GM21737 (cell line): ENCODE data around the gene TCOF1.
A peak's percentile ranks its signal among the peaks of the same experiment; 100 is the strongest.

Experiments used
- ATAC-seq: cut with Tn5 transposase; IDR thresholded peaks from one replicate; pipeline ENCODE4 v1.9.1; 2021; ENCODE audit warnings: mild to moderate bottlenecking, moderate library complexity; ENCODE audit not compliant: unreplicated experiment

TCOF1 gene

DNA sequence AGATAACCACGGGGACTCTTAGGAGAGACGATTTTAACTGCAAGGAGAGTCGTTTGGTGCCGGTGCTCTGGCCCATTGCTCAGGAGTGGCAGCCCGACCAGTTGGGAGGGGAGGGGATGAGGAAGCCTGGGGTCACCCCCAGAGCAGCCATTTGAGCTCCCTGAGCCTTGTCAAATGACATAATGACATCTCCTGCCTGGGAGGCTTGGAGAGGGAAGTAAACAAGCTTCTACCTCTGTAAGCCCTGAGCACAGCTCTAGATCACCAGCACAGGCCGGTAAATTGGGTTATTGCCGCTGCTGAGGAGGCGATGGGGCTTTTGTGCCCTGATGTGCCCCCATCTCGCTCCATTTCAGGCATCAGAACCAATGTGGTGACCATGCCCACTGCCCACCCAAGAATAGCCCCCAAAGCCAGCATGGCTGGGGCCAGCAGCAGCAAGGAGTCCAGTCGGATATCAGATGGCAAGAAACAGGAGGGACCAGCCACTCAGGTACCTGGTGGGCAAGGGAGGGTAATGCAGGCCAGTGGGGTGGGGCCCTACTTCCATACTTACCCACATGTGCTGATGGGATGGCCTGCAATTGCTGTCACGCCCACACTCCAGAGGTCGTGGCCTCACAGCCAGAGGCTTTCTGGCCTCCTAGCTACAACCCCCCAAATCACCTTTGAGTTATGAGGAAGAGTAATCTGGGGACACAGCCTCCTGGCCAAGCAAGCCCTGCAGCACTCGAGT is 32.2 kb downstream of the TCOF1 start:
- ATAC-seq = no peak

DNA sequence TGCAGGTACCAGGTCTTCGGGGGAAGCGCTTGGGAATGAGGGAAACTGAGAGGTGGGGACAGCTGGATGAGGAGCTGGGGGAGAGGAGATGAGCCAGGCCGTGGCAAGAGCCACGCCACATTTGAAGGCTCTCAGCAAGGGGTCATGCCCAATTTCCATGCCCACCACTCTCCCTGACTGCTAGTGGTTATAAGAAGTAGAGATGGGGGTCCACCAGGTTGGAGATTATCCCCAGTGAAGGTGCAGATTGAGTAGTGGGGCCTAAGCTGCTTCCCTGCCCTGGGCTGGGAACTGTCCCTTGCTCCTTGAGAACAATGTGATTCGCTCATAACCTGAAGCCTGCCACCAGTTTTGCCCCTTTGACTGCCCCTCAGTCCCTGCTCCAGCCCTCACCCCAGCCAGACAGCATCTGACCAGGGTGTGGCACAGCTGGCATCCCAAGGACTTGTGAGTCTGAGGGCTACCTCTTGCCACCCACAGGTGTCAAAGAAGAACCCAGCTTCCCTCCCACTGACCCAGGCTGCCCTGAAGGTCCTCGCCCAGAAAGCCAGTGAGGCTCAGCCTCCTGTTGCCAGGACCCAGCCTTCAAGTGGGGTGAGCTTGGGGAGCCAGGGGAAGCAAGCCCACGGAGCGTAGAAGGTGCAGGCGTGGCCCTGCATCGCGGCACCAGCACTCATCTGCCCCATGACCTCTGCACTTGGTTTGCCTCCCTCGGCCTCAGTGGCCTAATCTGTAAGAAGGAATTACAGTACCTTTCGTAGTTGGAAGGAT is 33.8 kb downstream of the TCOF1 start:
- no peak for ATAC-seq

DNA sequence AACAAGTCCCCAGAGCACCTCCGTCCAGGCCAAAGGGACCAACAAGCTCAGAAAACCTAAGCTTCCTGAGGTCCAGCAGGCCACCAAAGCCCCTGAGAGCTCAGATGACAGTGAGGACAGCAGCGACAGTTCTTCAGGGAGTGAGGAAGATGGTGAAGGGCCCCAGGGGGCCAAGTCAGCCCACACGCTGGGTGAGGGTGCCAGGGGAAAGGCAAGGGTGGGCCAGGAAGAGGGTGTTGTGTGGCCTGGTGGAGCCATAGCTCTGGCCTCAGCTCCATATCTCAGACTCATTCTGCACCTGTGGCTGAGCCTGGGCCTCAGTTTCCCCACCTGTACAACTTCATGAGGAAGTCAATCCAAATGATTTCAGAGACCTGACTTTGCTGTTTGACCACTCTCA is 34.5 kb downstream of the TCOF1 start:
- no peak for ATAC-seq

DNA sequence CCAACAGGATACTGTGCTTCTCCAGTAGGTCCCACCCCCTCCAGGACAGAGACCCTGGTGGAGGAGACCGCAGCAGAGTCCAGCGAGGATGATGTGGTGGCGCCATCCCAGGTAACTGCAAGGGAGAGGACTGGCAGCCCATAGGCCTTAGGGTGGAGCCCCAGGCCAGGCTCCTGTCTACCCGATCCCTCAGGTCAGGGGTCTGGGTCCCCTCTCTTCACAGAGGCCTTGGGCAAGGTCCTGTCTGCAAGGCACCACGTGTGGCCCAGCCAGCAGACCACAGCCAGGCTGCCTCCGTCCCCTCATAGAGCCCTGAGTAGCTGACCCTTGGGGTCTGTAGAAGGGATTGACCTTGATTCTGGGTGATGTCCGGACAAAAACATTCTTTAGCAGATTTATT is 35.2 kb downstream of the TCOF1 start:
- ATAC-seq = no peak

DNA sequence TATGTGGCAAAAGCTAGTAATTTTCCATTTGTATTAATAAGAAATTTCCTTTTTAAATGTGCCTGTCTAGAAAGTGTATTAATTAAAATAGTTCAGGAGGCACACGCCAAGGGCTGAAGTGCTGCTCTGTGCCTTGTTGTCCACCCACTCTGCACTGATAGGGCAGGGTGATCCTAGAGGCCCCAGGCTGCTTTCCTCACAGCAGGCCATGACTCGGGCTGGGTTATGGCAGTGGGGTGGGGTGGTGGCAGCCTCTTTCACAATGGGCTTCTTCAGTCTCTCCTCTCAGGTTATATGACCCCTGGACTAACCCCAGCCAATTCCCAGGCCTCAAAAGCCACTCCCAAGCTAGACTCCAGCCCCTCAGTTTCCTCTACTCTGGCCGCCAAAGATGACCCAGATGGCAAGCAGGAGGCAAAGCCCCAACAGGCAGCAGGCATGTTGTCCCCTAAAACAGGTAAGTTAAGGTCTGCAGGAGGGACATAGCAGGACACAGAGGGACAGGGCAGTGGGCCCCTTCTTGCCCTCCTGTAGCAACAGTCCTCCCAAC is 35.7 kb downstream of the TCOF1 start:
- ATAC-seq = no peak

DNA sequence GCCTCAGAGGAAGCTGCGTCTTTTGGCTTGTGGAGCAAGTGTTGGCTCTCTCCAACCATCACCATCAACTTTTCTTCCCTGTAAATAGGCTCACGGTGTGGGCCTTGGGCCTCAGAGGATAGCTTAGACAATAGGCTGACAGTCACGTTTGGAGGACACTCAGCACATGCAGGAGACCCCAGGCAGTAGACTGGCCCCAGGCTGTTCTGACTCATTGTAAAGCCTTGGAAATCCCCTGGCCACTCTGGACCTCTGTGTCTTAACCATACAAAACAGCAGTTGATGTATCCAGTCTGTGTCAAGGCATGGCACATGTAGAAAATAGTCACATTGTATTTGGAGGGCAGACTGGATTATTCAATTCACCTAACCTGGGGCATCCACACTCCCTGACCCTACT is 36.6 kb downstream of the TCOF1 start:
- ATAC-seq = no peak

DNA sequence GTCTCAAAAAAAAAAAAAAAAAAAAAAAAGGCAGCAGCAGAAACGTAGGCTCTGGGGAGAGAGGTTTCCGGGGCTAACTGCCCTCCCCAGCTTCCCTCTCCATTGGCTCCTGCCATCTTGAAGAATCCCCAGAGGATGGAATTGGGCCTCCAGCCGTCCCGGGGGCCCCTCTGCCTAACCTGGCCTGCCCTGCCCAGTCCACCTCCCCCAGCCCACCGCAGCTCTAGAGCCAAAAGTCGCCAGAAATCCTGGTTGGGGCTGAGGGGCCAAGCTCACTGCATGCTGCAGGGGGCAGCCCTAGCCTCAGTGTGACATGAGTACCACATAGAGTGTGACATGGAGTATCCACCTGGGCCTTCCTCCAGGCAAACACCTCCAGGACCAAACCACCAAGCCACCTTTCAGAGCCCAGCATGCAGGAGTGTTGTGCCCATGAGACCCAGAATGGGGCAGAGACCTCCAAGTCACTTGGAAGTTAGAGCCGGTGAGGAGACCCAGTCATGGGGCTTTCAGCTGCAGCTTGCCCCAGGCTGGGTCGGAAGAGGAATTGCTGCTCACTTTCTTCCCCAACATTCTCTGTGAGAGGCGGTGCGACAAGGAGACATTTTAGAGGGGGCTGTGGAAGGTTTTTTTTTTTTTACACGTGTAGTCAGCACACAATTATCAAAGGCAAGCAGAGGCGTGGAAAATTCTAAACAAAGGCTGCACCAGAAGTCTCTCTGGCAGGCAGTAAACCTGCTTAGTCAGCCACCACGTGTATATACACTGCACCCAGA is 37.6 kb downstream of the TCOF1 start:
- ATAC-seq = no peak

DNA sequence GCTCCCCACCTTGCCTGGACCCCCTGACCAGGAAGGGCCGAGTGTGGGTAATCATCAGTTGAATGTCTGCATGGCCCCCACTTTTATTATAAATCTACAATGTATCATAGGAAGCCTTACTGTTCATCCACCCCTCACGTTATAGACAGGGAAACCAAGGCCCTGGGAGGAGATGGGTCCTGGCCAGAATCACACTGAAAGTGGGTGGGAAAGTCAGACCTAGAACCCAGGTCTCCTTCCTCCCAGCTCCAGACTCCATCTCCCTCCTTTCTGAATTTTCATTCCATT is 38.1 kb downstream of the TCOF1 start:
- no peak for ATAC-seq

DNA sequence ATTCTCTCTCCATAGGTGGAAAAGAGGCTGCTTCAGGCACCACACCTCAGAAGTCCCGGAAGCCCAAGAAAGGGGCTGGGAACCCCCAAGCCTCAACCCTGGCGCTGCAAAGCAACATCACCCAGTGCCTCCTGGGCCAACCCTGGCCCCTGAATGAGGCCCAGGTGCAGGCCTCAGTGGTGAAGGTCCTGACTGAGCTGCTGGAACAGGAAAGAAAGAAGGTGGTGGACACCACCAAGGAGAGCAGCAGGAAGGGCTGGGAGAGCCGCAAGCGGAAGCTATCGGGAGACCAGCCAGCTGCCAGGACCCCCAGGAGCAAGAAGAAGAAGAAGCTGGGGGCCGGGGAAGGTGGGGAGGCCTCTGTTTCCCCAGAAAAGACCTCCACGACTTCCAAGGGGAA is 38.8 kb downstream of the TCOF1 start:
- no peak for ATAC-seq

DNA sequence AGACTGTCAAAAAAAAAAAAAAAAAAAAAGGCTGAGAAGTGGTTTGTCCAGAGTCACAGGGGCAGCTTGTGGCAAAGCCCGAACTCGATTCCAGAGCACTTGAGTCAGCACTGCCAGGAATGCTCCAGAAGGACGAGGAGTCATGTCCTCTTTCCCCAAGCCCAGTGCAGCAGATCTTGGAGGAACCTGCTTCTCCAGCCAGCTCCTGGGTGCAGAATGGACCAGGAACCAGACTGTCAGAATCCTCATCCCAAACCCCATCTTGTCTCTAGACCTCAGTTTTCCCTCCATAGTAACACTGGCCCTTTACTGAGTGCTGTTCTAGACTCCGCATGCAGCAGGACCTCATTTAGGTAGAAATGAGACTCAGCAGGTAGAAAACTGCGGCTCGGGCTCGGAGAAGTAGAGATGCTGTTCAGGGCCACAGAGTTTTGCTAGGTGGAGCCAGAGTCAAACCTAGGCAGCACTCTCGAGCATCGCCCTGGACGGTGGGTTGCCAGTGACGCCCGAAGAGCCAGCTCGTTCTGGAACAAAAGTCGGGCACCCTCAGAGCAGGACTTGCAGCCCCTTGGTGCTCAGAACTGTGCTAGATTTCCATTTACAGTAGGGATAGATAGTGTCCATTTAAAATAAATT is 39.8 kb downstream of the TCOF1 start:
- no peak for ATAC-seq

DNA sequence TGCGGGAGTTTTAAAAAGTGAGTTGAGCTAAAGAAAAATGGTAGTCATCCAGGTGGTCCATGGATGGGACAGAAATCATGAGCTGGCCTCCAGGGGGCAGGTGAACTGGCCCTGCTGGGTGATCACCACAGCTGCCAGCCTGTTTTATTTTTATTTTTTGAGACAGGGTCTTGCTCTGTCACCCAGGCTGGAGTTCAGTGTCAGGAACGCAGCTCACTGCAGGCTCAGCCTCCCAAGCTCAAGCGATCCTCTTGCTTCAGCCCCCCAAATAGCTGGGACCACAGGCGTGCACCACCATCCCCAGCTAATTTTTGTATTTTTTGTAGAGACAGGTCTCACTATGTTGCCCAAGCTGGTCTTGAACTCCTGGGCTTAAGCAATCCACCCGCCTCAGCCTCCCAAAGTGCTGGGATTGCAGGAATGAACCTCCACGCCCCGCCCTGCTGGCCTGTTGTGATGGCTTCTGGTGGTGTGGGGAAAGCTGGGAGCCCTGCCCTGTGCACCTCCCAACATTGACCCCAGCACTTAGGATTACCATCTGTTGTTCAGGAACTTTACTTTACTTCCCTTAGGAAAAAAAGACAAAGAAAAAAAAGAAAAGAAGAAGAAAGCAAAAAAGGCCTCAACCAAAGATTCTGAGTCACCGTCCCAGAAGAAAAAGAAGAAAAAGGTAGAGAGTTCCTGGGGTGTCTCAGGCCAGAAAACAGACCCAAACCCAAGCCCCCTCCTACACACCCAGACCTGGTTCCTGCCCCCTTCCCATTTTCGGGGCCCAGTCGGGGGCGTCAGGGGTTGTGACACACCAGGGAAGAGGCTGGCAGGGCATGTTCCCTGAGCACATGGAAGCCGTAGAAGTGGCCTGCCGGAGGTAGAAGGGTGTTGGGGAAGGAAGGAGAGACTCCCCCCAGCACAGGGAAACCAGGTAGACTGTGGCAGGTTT is 40.6 kb downstream of the TCOF1 start:
- ATAC-seq = no peak

DNA sequence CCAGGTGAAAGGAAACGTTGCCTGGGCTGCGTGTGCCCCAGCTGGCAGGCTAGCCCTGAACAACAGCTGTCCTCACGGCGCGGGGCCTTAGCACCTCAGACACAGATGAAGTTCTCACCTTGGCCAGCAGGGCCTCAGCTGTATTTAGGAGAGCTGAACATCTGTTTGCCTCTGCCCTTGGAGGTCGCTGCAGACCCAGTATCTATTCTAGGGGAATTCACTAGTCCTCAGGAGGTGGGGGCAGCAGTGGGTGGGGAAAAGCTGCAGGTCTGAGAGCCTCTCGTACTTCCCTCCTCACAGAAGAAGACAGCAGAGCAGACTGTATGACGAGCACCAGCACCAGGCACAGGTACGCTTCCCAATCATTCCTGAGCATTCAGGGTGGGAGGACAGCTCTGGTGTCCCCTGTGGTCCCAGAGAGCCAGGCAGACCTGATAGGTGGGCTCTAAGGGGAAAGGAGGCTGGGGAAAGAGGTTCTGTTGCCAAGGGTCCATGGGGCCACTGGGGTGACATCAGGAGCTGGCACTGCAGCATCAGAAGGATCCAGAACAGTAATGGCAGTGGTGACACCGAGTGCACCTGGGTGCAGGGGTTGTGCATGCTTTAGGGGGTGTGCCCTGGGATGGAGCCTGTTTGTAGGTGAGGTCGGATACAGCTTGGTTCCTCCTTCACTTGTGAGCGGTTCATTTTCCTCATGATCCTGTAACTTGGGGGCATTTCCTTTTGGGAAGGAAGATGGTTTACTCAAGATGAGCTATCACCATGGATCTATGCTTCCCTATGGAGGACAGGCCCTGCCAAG is 41.4 kb downstream of the TCOF1 start:
- peak; percentile 63 for ATAC-seq

DNA sequence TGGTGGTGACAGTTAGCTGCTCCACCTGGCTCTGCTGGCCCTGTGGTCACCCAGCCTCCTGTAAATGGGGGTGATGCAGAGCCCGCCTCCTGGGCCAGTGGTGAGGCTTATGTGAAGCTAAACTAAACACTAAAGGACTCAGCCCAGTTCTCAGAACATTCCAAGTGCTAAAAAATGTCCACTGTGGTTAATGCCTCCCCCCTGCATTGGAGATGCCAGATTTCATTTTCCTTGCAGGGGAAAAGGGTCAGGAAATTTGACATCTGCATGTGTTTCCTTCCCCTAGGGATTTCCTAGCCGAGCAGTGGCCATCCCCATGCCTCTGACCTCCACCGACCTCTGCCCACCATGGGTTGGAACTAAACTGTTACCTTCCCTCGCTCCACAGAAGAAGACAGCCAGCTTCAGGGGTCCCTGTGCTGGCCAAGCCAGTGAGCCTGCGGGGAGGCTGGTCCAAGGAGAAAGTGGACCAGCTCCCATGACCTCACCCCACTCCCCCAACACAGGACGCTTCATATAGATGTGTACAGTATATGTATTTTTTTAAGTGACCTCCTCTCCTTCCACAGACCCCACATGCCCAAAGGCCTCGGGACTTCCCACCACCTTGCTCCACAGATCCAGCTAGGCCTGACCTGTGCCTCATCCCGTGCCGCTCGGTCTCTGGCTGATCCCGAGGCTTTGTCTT is 42.2 kb downstream of the TCOF1 start:
- ATAC-seq = no peak

DNA sequence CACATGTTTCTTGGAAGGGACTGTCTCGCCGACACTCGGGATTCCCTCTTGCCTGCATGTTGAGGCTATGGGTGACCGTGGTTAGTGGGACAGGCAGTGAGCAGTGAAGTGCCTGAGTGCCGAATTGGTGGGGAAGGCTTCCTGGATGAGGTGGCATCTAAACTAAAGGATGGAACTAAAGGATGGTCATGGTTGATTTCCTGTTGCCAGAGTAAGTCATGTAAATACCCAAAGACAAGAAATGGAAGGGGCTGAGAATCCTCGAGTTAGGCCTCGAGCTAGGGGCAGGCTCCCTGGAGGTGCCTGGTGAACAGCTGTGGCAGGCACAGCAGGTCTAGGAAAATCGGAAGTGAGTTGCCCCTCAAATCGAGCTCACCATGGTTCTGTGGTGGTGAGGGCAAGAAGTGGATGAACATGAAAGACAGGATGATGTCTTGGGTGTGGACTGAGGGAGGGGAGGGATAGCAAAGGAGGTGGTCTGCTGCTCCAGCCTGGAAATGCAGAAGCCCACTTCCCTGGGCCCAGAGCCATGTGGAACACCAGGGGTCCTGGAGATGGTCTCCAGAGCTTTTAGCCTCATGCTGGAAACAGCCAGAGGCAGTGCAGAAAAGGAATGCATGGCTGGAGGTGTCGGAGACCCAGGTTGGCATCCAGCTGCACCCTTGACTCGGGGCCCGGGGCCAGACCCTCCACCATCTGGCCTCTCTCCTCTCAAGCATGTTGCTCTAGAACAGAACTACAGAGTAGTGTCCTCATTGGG is 43.0 kb downstream of the TCOF1 start:
- no peak for ATAC-seq

DNA sequence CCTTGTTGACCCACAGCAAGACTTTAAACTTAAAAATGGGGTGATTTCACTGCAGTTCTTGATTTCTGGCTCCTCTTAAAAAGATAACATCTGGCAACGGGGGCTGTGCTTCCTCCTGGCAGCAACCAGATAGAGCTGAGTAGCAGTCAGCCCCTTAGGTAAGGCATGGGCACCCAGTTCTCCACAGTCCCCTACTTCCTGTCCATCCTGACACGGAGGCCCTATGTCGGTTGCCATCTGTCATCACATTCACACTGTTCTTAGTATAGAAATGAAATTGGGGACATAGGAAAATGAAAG is 43.5 kb downstream of the TCOF1 start:
- no peak for ATAC-seq

DNA sequence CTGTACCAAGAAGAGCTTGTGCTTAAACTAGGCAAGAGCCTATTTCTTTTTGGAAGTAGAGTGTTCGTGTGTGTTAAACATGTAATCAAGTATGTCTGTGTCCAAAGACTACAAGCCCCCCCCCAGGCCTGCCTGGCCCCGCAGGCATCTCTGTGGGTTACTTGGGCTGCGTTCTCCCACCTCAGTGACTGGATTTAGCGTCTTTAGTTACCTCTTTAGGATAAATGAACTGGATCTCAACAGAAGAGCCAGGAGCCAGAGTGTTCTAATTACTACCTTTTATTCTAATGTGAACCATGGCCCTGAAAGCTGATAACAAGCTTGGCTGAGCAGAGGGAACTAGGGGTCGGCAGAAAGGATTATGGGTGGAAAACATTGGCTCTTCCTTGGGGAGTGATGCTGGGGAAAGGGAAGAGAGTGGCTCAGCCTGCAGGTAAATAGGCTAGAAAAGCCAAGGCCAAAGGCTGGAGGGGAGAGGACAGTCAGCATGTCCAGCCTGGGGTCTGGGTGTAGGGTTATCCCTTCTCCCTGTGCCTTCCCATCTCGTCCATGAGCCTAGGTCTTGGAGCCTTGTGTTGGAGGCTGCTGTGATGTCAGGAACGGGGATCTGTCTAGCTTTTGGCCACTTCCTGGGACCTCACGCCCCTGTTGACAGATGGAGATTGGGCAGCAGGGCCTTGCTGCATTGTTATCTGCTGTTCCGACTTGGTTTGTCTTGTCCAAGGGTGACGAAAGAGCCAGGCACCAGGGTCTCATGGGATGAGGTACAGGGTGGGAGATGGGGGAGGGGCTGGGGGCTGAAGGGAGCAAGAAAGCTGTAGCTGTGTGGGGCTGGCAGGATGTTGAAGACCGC is 44.1 kb downstream of the TCOF1 start:
- no peak for ATAC-seq

DNA sequence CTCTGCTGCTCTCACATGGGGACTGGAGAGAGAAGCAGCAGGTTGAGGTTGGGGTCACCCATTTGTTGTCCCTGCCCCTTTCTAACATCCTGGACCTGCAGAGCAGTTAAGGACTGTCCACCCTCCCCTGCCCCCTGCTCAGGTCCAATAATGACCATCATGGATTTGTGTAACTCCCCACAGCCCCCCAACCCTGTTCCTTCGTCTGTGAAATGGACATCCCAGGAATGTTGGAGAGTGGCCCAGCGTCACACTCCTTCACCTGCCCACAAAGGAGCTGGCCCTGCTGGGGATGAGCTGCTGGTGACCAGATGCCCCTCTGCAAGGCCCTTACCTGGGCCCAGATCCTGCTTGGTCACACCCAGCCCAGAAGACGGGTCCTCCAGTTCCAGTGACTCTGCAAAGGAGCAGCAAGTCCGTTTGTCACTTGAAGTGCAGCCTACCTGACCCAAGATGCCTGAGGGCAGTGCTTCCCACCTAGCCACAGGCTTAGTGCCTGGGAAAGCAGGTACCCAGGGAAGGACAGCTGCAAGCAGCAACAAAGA is 44.8 kb downstream of the TCOF1 start:
- ATAC-seq = no peak
